ENCODE results near the gene PRPH2.
A peak's percentile ranks its signal among the peaks of the same experiment; 100 is the strongest.
"Not testable (repeated sequence)": the region's sequence is repeated elsewhere in the genome, so short reads cannot be mapped to it uniquely, and the experiment has no call there.

PRPH2 gene

DNA sequence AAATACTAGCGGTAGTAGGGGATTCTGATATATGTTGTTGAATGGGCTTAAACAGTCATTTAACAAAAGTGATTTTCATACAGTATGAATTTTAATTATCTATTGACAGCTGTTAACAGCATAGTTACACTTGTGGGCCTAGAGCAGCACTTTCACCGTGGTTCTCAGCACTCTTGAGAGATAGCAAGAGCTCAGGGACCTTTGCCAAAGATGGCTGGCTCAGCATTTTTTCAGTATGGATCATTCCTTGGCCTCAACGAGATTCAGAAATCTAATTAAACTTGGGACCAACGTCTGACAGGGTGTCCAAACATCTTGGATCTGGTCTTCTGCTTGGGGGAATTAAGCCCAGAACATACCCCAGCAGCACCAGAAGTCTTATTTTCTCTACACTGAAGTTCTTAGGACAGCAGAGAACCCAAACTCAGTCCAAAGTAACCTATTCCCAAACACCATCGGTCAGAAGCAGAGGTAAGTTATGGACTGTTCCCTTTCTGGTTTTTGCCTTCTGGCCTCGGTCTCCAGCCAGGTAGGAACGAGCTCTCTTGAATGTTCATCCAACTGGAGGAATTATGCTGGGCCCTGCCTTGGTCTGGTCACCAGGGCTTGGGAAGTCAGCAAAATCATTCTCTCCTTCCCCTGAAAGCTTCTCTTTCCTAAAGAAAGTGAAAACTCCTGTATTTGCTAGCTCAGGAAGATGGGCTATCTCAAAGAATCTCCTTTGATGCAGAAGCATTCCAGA lies 25.7 kb downstream of the PRPH2 start:
- DNase-seq: no peak

DNA sequence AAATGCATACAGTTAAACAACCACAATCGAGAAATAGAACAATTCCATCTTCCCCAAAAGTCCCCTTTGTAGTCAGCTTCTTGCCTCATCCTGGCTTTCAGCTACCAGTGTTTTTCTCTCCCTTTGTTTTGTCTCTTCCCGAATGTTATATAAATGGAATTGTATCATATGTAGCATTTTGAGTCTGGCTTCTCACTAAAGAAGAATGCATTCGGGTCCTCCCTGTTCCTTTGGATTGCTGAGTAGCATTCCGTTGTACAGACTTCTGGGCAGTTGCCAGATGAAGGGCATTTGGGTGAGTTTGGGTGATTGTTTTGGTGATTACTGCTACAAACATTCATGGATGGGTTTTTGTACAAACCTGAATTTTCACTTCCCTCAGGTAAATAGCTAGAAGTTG lies 27.8 kb downstream of the PRPH2 start:
- DNase-seq: no peak

DNA sequence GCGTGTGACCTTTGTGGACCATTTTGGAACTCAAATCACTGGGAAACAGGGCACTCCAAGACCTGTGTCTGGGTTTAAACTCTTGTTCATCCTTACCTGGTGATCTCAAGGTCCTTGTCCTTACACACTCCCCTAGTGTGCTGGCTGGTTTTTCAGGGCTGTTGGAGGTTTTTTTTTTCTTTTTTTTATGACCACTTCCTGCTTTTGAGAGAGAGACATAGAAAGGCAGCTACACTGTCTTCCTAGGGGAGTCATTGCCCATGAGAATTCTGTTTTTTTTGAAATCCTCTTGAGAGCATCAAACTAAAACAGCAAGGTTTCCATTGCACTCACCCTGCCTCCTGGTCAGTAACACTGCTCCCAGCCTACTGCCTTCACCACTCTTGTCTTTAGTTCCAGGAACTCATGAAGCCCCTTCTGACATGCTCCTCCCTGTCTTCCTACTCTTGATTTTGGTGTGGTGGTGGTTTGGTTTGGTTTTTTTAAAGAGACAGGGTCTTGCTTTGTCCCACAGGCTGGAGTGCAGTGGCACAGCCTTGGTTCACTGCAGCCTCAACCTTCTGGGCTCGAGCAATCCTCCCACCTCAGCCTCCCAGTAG lies 28.6 kb downstream of the PRPH2 start:
- DNase-seq: no peak

DNA sequence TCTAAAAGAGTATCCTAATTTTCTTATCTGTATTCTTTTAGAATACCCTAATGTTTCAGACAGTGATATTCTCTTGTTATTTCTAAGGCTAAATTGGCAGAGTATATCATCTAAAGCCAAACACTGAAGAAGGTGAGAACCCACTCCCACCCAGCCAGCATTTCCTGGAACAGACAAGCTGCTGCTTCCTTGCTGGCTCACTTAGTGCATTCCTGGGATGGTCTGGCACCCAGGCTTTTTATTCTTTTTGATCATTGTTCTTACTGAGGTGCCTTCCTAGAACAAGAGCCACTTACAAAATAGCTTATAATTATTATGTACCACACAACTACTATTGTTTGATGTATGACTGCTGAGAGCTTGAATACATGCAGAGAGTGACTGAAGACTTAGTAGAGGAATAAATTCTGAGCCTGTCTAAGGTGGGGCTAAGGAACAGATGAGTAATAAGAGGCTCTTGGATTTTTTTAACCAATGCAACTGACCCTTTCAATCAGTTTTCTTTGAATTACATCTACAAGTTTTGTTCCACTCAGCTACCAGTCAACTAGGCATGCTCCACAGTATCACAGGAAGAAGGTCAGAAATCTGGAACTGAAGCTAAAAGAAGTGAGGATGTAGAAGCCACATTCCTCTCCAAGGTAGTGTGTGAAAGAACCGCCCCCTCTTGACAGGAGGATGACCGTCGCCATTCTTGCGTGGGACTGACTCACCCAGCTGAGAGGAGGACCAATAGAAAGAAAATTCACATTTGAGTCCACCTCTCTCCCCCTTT lies 30.1 kb downstream of the PRPH2 start:
- no peak for DNase-seq

DNA sequence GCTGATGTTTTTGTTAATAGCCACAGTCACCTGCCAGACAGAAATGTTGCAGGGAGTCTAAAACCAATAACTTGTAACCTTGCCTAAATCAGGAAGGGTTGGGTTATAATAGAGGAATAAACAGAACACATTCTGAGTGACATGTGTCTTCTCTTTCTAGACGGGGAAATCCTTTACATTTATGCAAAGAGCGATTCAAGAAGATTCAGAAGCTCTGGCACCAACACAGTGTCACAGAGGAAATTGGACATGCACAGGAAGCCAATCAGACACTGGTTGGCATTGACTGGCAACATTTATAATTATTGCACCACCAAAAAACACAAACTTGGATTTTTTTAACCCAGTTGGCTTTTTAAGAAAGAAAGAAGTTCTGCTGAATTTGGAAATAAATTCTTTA lies 31.5 kb downstream of the PRPH2 start:
- DNase-seq: no peak

DNA sequence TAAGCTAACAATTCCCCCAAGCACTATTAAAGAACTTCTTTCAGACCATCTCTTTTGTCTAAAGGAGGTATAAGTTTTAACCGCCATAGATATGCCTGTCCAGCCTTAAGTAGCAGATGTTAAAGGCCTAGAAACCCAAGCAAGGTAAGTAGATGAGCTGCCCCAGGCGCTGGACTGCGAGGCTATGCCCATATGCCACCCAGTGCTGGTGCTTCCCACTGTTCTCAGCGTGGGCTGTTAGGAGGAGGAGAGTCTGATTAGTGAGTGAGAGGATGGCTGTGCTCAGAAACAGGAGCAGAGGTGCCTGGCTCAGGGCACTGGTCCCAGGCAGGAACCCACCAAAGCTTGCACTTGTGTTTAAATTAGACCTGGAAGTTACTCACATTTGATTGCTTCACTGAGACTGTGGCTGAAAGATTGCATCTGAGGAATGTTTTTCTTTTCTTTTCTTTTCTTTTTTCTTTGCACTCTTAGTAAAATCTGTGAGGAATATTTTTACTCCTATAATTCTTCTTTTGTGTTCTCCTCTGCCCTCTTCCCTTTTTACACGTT lies 32.2 kb downstream of the PRPH2 start:
- DNase-seq: no peak

DNA sequence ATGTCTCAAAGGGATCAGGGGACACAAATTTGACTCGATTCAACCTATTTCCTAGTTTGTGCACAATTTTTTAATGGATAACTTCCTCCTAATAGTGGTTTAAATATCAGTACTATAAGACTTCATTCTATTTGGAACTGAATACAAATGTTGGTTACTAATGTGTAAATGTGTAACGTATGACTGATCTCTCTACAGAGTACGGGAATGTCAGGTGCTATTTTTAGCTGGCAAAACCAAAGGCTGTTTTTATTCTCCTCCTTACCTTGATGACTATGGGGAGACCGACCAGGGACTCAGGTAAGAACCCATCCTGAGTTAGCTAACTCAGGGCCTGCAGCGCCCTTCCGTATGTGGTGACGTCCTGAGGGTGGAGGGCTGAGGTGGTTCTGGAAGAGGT lies 33.0 kb downstream of the PRPH2 start:
- DNase-seq: no peak

DNA sequence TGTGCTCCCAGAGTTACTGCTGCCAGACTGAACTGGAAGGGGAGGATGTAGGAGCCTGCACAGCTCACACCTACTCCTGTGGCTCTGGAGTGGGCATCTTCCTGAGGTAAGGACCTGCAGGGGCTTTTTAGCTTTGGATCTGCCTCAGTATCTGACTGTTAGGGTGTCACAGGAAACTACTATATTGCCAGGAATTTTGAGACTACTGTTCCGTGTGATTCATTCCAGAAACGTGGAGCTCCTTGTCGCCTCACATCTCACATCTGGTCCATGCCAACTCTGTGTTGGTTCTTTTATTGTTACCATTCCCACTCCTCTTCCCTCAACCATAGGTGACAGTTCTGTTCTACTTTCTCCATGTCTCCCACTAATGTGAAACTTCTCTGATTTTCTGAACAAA lies 34.1 kb downstream of the PRPH2 start:
- no peak for DNase-seq

DNA sequence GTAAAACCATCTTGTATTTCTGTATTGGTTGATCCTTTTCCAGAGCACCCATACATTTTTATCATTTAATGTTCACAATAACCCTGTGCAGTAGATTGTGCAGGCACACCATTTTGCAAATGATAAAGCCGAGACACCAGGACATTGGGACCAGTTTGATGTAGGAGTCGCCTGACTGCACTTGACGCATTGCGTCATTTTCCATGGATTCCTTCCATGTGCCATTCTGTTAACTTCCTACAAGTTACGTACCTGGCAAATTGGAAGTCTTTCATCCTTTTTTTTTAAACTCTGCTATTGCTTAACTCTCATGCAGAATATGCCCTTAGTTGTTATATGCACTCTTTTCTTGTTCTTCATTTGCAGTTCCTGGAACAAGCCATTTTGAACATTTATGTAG lies 43.0 kb downstream of the PRPH2 start:
- DNase-seq: no peak

DNA sequence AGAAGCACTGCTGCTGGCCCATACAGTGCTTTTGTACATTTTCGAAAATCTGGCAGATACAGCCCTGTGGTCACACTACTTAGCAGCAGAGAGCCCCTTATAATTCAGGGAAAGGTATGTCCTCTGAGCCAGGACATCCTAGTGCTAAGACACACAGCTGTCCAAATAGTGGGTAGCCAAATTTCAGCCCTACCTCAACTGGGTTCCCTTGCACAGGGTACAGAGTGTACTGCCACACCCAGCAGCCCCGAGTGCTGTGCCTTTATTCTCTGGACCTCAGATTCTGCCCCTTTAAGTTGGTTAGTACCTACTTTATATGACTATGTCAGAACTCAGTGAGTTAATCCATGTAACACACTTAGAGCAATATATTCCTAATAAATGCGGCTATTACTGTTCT lies 47.6 kb downstream of the PRPH2 start:
- no peak for DNase-seq

DNA sequence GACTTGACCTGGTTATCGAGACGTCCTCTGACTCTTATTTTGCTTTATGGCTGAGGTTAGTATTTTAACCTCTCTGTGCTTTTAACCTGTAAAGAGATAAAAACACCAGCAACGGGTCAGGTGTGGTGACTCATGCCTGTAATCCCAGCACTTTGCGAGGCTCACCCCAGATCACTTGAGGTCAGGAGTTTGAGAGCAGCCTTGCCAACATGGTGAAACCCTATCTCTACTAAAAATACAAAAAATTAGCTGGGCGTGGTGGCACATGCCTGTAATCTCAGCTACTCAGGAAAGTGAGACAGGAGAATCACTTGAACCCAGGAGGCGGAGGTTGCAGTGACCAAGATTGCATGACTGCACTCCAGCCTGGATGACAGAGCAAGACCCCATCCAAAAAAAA lies 48.0 kb downstream of the PRPH2 start:
- not testable (repeated sequence) for DNase-seq

DNA sequence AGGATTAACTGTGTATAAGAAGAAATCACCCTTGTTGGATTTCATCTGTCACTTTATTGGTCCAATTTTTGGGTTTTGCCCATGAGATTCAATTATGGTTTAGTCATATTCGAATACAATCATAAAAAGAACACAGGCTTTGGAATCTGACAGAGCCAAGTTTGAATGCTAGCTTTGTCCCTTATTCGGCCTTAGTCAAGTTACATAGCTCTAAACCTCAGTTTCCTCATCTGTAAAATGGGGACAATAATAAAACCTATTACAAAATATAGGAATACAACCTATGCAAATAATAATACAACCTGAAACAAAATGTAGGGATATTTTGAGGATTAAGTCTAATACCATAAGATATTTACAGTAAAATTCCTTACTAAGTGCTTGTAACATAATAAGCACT lies 57.7 kb downstream of the PRPH2 start:
- DNase-seq: no peak

DNA sequence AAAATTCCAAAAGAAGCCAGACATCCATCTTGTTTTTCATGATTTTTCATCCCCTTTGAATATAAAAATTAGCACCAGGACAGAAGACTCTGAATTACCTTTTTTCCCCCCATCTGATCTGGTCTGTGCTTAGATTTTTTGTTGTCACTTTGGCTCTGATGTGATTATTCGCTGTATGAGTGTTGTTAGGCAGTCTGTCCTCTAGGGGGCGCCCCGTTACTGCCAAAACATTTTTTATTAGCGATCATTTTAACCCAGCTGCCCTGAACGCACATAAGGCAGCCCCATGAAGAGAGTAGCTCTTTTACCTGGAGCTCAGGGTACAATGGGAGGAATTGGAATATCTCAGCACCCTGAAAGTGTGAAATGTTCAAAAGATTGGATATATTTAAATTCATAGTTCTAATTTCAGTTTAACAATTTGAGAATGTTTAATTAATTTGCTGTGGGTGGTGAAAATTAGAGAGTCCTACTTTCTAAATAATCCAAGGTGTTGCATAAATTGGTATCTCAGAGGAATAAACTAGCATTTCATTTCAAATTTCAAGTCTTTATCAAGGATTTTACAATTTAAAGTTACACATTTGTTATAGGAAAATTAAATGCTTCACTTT lies 60.8 kb downstream of the PRPH2 start:
- peak; percentile 94 for DNase-seq

DNA sequence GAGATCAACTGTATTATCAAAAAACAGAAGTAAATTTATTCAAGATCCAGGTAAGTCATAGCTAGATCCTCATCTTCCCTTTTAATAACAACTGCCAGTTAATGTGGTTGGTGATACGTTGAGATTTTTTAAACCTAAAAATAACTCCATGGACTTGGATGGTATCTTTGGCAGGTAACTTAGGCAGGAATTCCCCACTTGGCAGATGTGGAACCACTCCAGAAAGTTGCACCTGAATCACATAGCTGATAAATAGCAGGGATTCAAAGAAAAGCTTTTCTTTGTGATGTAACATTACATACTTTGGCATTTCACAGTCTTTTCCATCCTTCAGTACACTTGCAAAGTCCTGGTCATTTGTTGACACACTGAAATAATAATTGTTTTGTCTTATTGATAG lies 62.6 kb downstream of the PRPH2 start:
- DNase-seq: no peak

DNA sequence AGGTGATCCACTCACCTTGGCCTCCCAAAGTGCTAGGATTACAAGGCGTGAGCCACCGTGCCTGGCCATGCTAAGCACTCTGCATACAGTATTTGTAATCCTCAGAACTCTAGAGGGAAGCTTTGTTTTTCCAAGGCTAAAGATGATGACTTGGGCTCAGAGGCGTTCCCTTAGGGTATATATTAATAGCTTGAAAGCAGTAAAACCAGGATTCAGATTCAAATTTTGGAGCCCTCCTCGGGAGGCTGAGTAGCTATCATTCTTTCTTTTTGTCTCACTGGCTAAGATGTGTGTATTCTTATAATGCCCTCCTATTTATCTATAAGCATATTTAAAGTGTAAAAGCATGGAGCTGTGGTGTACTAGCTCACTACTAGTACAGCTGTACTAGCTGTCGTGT lies 68.5 kb downstream of the PRPH2 start:
- DNase-seq: no peak

DNA sequence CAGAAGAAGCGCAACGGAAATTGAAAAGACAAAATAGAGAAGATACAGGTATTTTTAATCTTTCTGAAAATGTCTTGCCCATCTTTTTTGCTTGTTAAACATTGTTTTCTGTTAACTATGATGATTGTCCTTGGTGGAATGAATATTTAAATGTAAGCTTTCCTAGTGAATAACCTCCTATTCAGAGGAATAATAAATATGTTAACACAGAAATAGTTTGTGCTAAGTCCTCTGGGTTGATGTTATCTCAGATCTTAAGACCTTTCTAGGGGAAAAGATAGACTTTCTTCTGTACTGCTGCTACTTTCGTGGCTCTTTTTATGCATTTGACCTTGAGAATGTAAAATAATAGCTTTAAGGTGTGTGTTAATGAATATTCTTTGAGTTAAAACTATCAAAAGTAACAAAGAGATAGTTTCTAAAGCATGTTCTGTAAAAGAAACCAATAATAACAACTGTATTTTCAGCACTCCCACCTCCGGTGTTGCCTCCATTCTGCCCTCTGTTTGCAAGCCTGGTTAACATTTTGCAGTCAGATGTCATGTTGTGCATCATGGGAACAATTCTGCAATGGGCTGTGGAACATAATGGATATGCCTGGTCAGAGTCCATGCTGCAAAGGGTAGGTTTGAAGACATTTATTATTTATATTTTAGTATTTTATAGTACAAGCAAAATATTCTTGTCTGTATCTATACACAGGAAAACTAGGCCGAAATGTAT lies 70.2 kb downstream of the PRPH2 start:
- DNase-seq: no peak

All from activated effector memory CD4-positive, alpha-beta T cell treated with anti-CD3 and anti-CD28 coated beads, Interleukin-2, amount 50 U/mL, for 16 hours (primary cell).